NCI-H1694 (cell line): Measurements from ENCODE around the gene CLPSL1.

Source experiments
- DNase-seq: peaks from one replicate; lab custom pipeline; 2025; lab: John Stamatoyannopoulos, UW

The CLPSL1 gene

GRCh38 chr6:35759426-35759825 is 21.4 kb upstream of the CLPSL1 start:
- no peak for DNase-seq

- no peak for DNase-seq
Observed at GRCh38 chr6:35765739-35766138, 15.1 kb upstream of the CLPSL1 start.

GRCh38 chr6:35769211-35769610 is 11.6 kb upstream of the CLPSL1 start:
- no peak for DNase-seq

GRCh38 chr6:35771343-35771627 is 9.5 kb upstream of the CLPSL1 start:
- DNase-seq, result no peak

GRCh38 chr6:35774116-35774794 is 6.6 kb upstream of the CLPSL1 start:
- DNase-seq, result no peak

GRCh38 chr6:35775031-35775430 is 5.8 kb upstream of the CLPSL1 start:
- DNase-seq, result no peak

GRCh38 chr6:35776364-35777215 is 4.2 kb upstream of the CLPSL1 start, which contains the start of gene CLPSL2:
TSS of gene CLPSL2 (plus strand) at chr6:35776598. CDS start at chr6:35776619, 21 bp downstream.
- DNase-seq, result no peak

GRCh38 chr6:35777356-35778102 is 3.3 kb upstream of the CLPSL1 start:
- no peak for DNase-seq

- no peak for DNase-seq
Observed at GRCh38 chr6:35778437-35778836, 2.4 kb upstream of the CLPSL1 start.

- no peak for DNase-seq
Observed at GRCh38 chr6:35781290-35781689, 471 bp downstream of the CLPSL1 start.

GRCh38 chr6:35782424-35782823 is 1.6 kb downstream of the CLPSL1 start:
- DNase-seq, result no peak

- no peak for DNase-seq
Observed at GRCh38 chr6:35784200-35784599, 3.4 kb downstream of the CLPSL1 start.

- no peak for DNase-seq
Observed at GRCh38 chr6:35786272-35786671, 5.5 kb downstream of the CLPSL1 start.

GRCh38 chr6:35786810-35787209 is 6.0 kb downstream of the CLPSL1 start:
- DNase-seq, result no peak

- no peak for DNase-seq
Observed at GRCh38 chr6:35787266-35788218, 6.7 kb downstream of the CLPSL1 start.

GRCh38 chr6:35788423-35788982 is 7.7 kb downstream of the CLPSL1 start:
- DNase-seq, result no peak

- no peak for DNase-seq
Observed at GRCh38 chr6:35790683-35791082, 9.9 kb downstream of the CLPSL1 start.

GRCh38 chr6:35794536-35795452 is 14.0 kb downstream of the CLPSL1 start:
- DNase-seq, result no peak

- DNase-seq, result no peak
Observed at GRCh38 chr6:35795453-35796071, 14.7 kb downstream of the CLPSL1 start.

GRCh38 chr6:35796236-35796635 is 15.4 kb downstream of the CLPSL1 start:
- no peak for DNase-seq
